HEK293T (cell line): Measurements from ENCODE around the gene CLINT1.

Experiments used
- ARNT ChIP-seq: fragments of 450-650 bp; IDR thresholded peaks from 2 replicates; pipeline ENCODE4 v1.6.1; 2017; ENCODE audit warnings: mild to moderate bottlenecking
- BHLHE40 ChIP-seq: fragments of 450-650 bp; IDR thresholded peaks from 2 replicates; pipeline ENCODE4 v1.6.1; 2016; ENCODE audit warnings: mild to moderate bottlenecking, moderate library complexity, borderline replicate concordance
- FOXA1 ChIP-seq: fragments of 450-650 bp; IDR thresholded peaks from 2 replicates; pipeline ENCODE4 v1.6.1; 2016; ENCODE audit warnings: mild to moderate bottlenecking
- FOXK2 ChIP-seq: fragments of 450-650 bp; IDR thresholded peaks from 2 replicates; pipeline ENCODE4 v1.6.1; 2016; ENCODE audit warnings: mild to moderate bottlenecking
- HDGF ChIP-seq: fragments of 450-650 bp; IDR thresholded peaks from 2 replicates; pipeline ENCODE4 v1.6.1; 2017; ENCODE audit warnings: antibody characterized with exemption, borderline replicate concordance
- SUZ12 ChIP-seq: fragments of 450-650 bp; IDR thresholded peaks from 2 replicates; pipeline ENCODE4 v1.6.1; 2016; ENCODE audit warnings: mild to moderate bottlenecking
- TARDBP ChIP-seq: fragments of 450-650 bp; IDR thresholded peaks from 2 replicates; pipeline ENCODE4 v1.6.1; 2016
- ZNF384 ChIP-seq: fragments of 450-650 bp; IDR thresholded peaks from 2 replicates; pipeline ENCODE4 v1.6.1; 2016
- TF ChIP-seq, protein P1 (sequence below): fragments of 450-650 bp; IDR thresholded peaks from 2 replicates; pipeline ENCODE4 v1.6.1; 2016

DNA sequence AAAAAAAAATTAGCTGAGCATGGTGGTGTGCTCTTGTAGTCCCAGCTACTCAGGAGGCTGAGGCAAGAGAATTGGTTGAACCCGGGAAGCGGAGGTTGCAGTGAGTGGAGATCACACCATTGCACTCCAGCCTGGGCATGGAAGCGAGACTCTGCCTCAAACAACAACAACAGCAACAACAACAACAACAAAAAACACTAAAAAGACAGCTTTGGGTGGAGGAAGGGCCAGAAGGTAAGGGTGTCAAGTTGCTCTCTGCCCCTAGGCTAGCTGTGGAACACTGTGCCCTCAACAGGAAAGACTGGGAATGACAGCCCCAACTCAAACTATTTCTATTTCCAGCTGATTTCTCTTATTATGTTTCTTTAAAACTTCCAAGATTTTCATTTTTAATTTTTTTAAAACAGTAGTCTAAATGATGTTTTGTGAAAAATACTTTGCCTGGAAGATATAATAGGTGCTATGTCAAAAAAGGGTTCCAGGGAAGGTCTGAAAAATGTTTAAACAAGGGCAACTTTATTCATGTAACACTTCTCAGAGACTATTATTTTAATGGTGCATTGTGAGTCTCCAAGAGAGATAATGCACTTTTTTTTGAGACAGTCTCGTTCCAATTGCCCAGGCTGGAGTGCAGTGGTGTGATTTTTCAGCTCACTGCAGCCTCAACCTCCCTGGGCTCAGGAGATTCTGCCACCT is 29.9 kb downstream of the CLINT1 start:
- TF ChIP-seq TARDBP (no peak), HDGF (no peak), FOXK2 (no peak), FOXA1 (no peak), ARNT (no peak), BHLHE40 (no peak), SUZ12 (no peak), ZNF384 (peak; percentile 64)
- TF ChIP-seq, protein P1, sequence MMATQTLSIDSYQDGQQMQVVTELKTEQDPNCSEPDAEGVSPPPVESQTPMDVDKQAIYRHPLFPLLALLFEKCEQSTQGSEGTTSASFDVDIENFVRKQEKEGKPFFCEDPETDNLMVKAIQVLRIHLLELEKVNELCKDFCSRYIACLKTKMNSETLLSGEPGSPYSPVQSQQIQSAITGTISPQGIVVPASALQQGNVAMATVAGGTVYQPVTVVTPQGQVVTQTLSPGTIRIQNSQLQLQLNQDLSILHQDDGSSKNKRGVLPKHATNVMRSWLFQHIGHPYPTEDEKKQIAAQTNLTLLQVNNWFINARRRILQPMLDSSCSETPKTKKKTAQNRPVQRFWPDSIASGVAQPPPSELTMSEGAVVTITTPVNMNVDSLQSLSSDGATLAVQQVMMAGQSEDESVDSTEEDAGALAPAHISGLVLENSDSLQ = 0 out of 2 replicates have a peak, but pooled peaks have one; percentile 28
